C1 segment of cervical spinal cord (tissue), 14 donors: Measurements from ENCODE around the gene CD82.
A peak's percentile ranks its signal among the peaks of the same experiment; 100 is the strongest.

Experiments
- DNase-seq, 14 donors: peaks; one replicate each; lab custom pipeline; 2025; lab: John Stamatoyannopoulos, UW

CD82 gene

DNA sequence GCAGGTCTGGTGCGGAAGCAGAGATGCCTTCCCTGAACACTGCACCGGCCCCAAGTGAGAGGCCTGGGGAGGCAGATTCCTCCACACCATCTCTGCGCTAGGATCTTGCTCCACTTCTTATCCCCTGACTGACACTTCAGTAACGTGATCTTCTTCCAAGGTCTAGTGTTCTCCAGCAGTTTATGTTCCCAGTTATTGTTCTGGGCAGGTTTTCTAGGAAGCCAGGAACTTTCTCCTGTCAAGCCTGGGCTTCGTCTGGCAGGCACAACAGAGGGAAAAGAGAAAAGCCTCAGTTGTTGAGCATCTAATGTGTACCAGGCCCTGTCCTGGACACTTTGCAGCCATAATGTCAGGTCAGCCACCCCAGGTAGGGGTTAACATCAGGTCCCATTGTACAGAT, 10.5 kb downstream of the CD82 start:
- no peak for DNase-seq

DNA sequence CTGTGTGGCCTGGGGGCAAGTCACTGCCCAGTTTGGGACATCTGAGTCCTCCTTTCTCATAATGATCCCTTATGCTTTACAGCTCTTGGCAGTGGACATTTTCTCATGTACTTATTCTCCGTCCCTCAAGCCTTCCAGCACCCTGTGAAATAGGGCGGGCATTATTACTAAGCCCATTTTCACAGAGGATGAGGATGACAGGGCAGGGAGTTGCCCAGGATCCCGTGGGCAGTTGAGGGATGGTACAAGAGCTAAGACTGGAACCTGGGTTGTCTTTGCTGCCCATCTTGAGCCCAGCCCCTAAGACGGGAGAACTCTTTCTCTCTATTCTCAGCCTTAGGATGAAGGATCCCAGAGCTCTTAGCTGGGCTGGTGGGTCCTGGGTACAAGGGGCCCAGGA, 11.2 kb downstream of the CD82 start:
- no peak for DNase-seq

DNA sequence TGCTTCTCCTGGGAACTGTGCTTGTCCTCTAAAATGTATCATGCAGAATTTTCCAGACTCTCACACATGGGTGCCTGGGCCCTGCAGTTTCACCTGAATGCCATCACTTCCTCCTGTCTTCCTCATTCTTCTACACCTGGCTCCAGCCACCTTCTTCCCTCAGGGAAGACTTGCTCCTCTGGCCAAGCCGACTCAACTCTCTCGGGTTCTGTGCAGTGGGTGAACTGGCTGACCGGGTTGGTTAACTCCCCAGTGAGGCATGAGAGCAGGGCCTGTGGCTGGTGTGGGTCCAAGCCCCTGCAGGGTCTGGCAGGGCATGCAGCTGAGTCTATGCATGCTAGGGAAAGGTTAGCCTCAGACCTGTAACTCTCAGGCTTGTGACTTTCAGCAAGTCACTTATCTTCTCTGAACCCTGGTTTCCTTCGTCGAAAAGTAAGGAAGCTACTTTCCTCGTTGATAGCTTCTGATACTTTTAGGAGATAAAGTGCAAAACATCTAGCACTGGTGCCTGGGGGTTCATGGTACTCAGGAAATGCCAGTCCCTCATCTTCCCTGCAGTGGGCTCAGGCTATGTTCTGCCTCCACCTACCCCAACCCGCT, 11.9 kb downstream of the CD82 start:
- DNase-seq = no peak

DNA sequence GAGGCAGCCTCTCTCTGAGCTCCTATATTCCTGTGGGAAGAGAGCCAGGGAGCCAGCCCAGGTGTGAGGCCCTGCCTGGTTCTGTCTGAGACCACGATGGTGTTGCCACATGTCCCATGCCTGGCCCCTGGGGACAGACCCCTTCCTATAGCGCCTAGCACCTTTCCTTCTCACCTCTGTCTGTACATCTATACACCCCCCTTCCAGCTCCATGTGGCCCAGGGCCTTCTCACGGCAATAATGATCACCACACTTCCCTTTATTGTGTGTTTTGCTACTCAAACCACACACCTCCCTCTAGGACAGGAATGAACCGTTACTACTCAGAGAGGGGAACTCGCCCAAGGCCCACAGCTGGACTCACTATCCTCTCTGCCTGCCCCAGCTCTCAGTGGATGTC, 12.8 kb downstream of the CD82 start:
- DNase-seq = no peak

DNA sequence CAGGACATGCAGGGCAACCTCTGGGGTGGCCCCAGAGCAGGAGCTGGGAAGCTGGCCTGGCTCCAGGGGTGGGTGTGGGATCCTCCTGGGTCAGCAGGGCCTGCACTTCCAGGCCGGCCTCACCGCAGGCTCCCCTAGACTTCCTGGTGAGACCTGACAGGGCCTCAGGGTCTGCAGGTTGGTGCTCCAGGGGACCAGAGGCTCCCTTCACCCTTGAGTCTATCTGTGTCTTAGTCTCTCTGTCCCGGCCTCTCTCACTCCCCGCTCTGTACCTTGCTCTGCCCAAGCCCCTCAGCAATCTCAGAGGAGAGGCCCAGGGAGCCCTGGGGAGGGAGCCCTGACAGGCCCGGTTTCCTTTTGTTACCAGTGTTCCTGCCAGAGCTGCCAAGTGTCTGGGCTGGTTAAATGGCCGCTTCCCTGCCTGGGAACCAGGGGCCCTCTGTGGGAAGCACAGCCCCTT, 13.9 kb downstream of the CD82 start:
- DNase-seq = peak in 1 of 14 donors; percentile 31

DNA sequence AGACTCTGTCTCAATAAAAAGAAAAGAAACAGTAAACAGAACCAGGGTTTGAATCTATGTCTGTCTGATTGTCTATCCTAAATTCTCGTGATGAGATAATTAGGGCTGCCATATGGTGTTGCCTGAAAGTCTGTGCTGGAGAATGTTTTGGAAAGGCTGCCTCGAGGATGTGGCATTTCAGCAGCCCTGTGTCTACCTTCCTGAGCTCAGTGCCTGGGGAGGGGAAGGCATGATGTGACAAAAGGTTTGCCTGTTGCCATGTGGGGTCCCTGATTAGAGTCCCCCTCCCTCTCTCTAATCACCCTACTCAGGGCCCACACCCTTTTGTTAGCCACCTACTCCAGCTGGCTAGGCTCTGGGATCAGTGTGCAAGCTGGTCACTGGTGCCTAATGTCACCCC, 15.2 kb downstream of the CD82 start:
- DNase-seq = peak in 1 of 14 donors; percentile 71

DNA sequence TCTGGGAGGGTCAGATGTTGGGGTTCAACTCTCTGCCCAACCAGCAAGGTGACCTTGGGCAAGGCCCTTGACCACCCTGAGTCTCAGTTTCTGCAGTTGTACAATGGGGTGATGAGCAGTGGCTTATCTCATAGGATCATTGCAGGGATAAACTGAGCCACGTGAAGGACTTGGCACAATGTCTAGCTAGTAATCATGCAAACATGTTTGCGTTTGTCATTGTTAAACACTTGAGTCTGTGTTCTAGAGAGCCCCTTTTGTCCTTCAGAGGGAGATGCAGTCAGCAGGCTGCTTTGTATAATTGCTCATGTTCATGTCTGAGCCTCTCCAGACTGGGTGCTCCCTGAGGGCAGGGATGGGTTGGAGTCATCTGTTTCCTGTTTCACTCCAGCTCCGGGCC, 15.8 kb downstream of the CD82 start:
- DNase-seq = no peak

DNA sequence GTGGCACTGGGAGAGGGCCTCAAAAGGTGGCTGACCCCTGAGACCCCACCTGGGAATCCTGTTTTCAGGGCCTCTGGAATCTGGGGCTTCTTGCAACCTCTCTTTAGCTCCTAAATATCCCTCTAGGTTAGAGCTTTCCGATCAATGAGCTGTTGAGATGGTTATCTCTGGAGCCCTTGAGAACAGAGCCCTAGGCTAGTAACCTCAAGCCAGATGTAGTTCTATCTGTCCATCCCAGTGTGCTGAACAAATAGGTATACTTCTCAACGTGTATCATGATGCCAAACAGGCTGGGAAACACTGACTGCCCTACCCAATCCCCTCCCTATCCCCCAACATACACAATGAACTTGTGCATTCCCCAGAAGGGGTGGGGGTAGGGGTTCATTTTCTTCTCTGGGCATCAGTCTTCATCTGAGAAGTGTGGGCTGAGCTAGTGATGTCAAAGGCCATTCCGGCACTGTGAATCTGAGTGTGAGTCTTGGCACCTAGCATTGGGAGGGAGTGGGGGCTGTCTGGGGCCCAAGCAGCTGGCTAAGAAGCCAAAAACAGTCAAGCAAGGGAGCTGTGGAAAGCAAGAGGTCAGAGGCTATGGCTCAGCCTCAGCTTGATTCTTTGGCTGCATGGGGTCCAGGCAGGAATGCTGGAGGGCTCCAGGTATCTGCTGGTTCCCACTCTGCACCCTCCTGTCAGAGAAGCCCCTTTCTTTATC, 17.3 kb downstream of the CD82 start:
- DNase-seq = no peak

DNA sequence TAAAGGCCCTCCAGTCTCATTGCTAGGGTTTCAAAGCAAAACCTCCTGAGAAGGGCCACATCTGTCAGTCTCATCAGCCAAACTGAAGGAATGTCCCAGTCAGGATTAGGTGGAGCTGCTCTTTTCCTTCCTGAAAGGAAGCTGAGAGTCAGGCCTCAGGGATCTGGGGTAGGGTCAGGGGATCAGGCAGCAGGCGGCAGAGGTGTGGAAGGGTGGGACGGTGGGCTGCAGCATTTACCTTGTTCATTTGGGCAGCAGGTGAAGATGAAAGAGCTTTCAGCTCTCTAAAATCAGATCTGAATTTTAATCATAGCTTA, 17.8 kb downstream of the CD82 start:
- DNase-seq = no peak

DNA sequence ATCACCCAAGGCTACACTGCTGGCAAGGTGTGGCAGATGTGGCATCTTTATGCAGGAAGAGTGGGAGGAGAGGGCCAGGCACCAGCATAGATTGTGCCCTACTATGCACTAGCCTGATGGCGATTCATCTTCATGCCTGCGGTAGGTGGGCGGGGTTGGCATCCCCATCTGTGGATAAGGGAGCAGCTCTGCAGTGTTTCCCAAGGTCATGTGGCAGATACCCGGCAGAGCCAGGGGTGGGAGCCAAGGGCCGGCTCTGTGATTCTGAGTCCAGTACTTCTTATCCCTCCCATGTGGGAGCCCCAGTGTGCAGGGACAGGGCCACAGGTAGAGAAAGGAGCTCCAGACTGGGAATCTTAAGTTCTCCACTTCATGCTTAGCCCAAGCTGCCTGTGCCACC, 20.0 kb downstream of the CD82 start:
- no peak for DNase-seq

DNA sequence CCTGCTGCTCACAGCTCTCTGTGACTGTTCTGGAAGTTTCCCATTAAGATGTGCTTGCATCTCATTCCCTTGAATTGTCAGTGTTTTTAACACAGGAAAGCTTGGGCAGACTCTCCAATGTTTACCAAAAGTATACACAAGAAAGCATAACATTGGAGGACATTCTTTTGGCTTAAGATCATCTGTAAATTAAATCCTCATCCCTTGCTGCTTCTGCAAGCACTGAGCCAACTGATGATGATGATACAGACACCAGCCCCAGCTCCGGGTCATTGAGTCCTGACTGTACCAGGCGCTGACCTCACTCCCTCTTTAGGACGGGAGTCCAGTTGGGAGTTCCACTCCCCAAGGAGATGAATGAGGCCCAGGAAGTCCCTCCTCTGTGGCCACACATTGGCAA, 23.8 kb downstream of the CD82 start:
- DNase-seq = no peak

DNA sequence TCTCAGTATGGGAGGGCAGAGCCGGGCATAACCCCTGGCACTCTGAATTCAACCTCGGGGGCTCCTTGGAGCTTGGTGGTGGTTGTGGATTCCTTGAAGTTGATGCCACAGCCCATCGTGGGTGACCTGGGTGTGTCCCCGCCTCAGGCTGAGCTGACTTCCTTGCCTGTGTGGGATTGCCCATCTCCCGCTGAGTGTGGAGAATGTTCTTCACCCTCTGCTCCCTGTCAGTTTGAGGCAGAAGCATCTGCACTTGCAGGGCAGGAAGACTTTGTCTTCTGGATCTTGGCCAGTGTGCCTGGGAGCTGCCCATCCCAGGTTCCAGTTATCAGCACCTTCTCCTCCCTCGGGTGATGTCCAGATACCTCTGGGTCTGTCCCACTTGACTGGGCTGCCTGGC, 25.3 kb downstream of the CD82 start:
- no peak for DNase-seq

DNA sequence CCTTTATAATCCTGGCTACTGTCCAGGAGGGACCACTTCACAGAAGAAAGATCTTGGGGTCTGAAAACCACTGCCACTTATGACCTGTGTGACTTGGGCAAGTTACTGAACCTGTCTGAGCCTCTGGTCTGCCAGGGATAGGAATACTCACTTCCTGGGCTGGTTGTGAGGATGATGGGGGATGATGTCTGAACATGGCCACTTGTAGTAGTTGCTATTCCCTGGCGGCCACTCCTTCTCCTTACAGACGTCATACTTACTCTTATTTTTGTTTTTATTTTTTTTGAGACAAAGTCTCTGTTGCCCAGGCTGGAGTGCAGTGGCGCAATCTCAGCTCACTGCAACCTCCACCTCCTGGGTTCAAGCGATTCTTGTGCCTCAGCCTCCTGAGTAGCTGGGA, 26.1 kb downstream of the CD82 start:
- no peak for DNase-seq

DNA sequence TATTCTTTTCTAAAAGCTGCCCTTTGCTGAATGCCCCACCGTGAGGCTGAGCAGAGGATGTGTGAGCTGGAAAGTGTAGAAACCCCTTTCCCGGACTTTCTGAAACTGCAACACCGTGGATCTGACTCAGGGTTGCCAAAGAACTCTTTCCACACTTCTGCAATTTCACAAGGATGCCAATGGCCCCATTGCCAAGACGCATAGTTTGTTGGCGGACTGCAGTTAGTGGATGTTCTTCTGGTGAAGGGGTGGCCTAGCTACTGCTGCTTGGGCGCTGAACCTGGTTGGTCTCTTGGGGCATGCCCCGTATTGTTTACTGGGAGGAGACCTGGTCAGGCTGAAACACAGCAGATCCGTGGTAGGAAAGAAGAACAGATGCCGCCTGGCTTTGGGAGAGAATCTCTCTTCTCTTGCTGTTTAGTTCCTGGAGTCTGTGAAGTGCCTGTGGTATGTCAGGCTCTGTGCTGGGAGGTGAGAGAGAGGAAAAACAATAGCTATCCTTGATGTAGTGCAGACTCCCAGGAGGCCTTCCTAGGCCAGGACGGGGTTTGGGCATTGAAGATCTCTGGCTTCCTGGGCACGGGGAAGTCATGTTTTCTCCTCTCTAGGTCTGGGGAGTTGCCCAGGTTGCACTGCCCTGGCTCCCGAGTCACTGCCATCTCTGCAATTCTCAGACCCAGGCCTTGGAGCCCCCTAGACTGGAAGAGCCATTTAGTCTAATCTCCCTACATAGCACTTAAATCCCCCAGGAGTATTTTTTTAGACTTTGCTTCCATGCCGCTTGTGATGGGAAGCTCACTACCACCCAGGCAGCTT, 26.9 kb downstream of the CD82 start:
- DNase-seq = peak in 3 of 14 donors; percentile 16 to 63 (median 28)

DNA sequence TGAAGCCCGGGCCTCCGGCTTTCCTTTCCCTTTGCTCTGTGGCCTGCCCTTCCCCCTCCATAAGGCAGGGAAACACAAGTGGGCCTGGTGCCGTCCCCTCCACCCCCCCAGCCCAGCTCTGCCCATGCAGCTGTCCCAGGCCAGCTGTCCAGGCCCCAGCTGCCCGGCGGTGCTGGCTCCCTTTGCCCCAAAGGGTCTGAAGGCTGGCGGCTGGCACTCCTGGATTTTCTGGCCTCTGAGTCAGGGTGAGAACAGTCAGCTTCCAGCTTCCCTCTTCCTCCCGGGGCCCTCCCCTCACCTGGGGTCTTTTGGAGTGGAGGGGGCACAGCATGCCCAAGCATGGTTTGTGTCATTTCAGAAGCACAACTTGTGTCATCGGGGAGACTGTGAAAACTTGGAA, 27.8 kb downstream of the CD82 start:
- peak in 12 of 14 donors; percentile 15 to 90 (median 65) for DNase-seq

DNA sequence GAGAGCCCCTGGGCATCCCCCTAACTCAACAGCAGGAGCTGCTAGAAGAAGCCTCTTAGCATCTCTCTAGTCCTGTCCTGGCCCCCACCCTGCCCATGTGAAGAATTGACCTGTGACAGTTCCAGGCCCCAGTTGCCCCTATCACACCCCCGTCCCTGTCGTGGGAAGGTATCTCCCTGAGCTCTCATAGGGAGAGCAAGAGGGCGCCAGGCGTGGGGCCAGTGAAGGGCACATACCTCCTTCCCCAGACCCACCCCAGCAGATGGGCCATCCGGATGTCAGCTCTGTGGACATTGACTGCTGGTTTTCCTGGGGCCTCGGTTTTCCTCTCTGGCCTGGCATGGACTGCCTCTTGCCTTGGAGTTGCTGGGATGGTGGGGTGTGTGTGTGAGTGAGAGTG, 29.5 kb downstream of the CD82 start:
- no peak for DNase-seq

DNA sequence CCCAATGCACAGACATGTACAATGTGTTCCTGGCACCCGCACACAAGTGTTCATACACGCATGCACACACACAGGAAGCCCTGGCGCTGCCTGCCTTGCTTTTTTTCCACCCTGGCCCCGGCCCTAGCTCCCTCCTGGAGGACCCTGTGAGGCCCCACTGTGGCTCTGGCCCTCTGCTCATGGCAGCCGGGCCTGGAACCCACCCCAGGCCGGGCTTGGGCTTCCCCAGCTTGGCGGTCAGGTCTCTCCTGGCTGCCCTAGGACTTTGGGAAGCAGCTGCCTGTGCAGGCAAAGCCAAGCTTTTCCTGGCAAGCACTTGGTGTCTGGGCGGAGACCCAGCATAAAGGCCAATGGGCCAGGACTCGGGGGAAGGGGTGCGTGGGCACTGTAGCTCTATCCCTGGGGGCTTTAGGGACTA, 30.5 kb downstream of the CD82 start:
- DNase-seq = peak in 13 of 14 donors; percentile 22 to 86 (median 72)

DNA sequence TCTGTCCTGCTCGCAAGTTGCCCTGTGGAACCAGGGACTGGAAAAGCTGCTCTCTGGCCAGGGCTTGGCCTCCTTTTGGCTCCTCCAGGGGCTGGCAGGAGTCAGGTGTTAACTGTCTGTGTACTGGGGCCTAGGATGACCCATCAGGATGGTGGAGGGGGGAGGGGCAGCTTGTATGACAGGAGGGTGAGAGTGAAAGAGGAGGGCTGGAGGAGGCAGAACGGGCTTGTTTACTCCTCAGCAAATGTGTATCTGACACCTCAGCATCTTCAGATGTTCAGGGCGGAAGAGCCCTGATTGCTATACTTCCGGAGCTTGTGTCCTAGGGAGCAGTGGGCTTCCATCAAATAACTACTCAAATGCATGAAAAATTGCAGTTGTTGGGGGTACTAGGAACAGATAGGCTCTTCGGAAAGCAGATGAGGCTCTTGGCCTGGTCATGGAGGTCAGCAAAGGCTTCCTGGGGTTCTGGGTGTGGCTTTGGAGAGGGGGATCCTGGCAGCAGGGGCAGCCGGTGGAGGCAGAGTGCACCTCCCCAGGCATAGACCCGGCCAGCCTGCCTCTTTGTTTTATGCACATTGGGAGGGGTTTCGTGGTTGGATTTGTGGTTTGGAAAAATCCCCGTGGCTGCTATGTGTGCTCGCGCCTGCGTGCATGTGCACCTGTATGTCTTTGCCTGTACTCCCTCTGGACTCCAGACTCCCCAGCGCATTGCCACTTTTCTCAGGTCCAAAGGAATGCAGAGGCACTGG, 31.2 kb downstream of the CD82 start:
- peak in 3 of 14 donors; percentile 60 to 77 (median 68) for DNase-seq

DNA sequence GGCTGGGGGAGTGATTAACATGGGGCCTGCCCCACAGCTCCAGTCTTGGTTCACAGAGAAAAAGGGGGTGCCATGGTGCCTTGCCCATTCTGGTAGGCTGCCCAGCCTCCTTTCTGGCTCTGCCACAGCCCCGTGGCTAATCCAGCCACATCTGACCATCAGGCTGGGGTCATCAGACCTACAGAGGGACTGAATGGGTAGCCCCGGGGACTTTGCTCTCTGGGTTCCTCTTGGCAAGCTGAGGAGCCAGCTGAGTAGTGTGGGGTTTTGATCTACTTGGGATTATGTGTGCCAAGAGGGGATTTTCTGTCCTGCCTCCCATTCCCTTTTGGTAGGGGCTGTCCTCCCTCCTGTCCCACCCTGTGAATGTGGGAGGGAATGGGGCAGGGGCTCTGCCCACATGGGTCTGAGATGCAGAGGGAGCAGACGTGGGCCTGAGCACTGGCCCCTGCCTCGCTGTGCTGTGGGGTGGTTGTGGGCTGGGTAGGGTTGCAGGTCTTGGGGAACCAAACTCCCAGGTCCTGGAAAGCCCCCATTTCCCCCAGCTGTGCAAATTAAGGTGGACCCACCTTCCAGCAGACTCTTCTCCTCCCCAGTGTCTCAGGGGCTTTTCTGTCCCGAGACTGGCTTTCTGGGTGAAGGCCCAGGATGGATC, 32.0 kb downstream of the CD82 start:
- DNase-seq = no peak

DNA sequence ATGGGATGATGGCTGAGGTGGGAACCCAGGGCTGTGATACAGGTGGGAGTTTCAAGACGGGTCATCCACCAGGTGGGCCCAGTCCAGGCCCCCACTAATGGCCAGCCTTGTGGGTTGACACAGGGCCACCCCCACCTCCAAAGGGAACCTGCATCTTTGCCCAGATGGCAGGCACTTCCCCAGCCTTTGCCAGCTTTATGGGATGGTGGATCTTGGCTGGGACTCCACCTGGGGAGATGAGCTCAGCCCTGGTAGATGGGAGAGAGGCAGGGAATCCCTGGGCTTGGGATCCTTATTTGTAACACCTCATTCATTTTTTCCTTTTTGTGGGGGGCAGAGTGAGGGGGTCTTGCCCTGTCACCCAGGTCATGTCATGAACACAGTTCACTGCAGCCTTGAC, 33.4 kb downstream of the CD82 start:
- peak in 1 of 14 donors; percentile 27 for DNase-seq

DNA sequence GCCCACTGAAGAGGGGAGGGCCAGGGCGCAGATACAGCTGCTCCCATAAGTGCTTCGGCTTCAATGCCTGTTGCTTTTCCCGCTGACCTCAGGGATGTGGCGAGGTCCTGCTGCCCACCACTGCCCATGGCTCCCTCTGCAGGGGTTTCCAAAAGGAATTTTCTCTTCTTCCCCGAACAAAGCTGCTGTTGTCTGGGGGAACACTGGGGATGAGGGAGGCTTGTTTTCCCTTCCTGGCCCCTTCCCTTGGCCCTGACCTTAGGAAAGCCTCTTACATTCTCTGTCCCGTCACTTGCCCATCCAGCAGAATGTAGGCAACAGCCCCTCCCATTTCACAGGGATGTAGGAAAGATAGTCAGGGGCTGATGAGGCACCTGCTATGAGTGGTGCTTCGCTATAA, 34.8 kb downstream of the CD82 start:
- no peak for DNase-seq
